Fibroblast of lung (primary cell): Measurements from ENCODE around the gene ASCL2.

ENCODE experiments used
- EZH2 ChIP-seq: IDR thresholded peaks from 2 replicates; pipeline ENCODE4 v1.5.1; 2012; ENCODE audit warnings: low read length, control low read depth, mild to moderate bottlenecking; ENCODE audit errors: missing control alignments
- TF ChIP-seq, protein P1 (sequence below), 2 donors: IDR thresholded peaks in 1 of 2; conservative IDR thresholded peaks in 1 of 2; 1 replicate in 1 of 2; 2 replicates in 1 of 2; pipeline ENCODE4 v1.5.1; 2011 to 2012; ENCODE audit warnings: low read length in 2 of 2, control low read depth in 1 of 2, inconsistent platforms in 1 of 2, low read depth in 1 of 2, mild to moderate bottlenecking in 1 of 2

DNA sequence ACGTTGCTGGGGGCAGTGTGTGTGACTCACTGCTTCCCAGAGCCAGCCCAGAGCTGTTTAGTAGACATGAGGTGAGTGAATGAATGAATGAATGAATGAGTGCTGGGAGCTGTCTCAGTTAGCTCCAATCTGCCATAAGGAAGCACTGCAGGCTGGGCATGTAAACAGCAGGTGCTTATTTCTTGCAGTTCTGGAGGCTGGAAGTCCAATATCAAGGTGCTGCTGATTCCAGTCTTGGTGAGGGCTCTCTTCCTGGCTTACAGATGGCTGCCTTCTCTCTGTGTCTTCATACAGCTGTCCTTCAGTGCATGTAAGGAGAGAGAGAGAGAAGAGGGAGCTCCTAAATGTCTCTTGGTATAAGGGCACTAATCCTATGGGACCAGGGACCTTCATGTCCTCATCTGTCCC lies 27.2 kb upstream of the ASCL2 start:
- TF ChIP-seq, protein P1, sequence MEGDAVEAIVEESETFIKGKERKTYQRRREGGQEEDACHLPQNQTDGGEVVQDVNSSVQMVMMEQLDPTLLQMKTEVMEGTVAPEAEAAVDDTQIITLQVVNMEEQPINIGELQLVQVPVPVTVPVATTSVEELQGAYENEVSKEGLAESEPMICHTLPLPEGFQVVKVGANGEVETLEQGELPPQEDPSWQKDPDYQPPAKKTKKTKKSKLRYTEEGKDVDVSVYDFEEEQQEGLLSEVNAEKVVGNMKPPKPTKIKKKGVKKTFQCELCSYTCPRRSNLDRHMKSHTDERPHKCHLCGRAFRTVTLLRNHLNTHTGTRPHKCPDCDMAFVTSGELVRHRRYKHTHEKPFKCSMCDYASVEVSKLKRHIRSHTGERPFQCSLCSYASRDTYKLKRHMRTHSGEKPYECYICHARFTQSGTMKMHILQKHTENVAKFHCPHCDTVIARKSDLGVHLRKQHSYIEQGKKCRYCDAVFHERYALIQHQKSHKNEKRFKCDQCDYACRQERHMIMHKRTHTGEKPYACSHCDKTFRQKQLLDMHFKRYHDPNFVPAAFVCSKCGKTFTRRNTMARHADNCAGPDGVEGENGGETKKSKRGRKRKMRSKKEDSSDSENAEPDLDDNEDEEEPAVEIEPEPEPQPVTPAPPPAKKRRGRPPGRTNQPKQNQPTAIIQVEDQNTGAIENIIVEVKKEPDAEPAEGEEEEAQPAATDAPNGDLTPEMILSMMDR (conservative IDR thresholded peaks at IDR 0.05 in 1 of 2, IDR thresholded peaks at IDR 0.05 in 1 of 2; ENCODE audit: low read depth in 1 of 2, low read length in 2 of 2) = no peak
- no peak for TF ChIP-seq EZH2
